ENCODE data around the gene TNFRSF19.

The TNFRSF19 gene

GRCh38 chr13:23570921-23571315 is 706 bp downstream of the TNFRSF19 start:
- H3K27me3 ChIP-seq (ENCODE audit: insufficient read depth, low read depth), result no peaks in the 10 kb centered on the region
- no peak for TF ChIP-seq CTCF (conservative IDR thresholded peaks at IDR 0.05; ENCODE audit: low read depth, low read length)
- H3K9ac ChIP-seq, result no peak overlapping the region
- no peaks in the 10 kb centered on the region for H3K79me2 ChIP-seq (ENCODE audit: insufficient read depth, low read depth)
- H3K27ac ChIP-seq, result no peak overlapping the region
- no peak overlapping the region for H3K4me3 ChIP-seq (IDR thresholded peaks at IDR 0.05; ENCODE audit: insufficient read depth, low read depth, low read length)
- no peak overlapping the region for H2AFZ ChIP-seq (ENCODE audit: low read depth)
- H4K20me1 ChIP-seq (ENCODE audit: insufficient read depth), result no peaks in the 10 kb centered on the region
- H3K4me2 ChIP-seq, result no peak overlapping the region
- no peaks in the 10 kb centered on the region for H3K4me1 ChIP-seq (ENCODE audit: low read depth, poor library complexity, severe bottlenecking)
- H3K36me3 ChIP-seq (ENCODE audit: insufficient read depth), result no peaks in the 10 kb centered on the region

- TF ChIP-seq CTCF (conservative IDR thresholded peaks at IDR 0.05; ENCODE audit: low read depth, low read length), result no peak
- no peaks in the 10 kb centered on the region for H4K20me1 ChIP-seq (ENCODE audit: insufficient read depth)
- H3K9ac ChIP-seq, result no peak overlapping the region
- H3K36me3 ChIP-seq (ENCODE audit: insufficient read depth), result no peaks in the 10 kb centered on the region
- H3K27ac ChIP-seq, result no peak overlapping the region
- no peaks in the 10 kb centered on the region for H3K79me2 ChIP-seq (ENCODE audit: insufficient read depth, low read depth)
- no peak overlapping the region for H2AFZ ChIP-seq (ENCODE audit: low read depth)
- no peak overlapping the region for H3K4me3 ChIP-seq (IDR thresholded peaks at IDR 0.05; ENCODE audit: insufficient read depth, low read depth, low read length)
- H3K4me1 ChIP-seq (ENCODE audit: low read depth, poor library complexity, severe bottlenecking), result no peaks in the 10 kb centered on the region
- no peak overlapping the region for H3K4me2 ChIP-seq
- H3K27me3 ChIP-seq (ENCODE audit: insufficient read depth, low read depth), result no peaks in the 10 kb centered on the region
These were observed 1.2 kb downstream of the TNFRSF19 start for GRCh38 chr13:23571431-23571830.

- no peak overlapping the region for H3K9ac ChIP-seq
- no peak overlapping the region for H2AFZ ChIP-seq (ENCODE audit: low read depth)
- no peaks in the 10 kb centered on the region for H3K79me2 ChIP-seq (ENCODE audit: insufficient read depth, low read depth)
- H3K4me1 ChIP-seq (ENCODE audit: low read depth, poor library complexity, severe bottlenecking), result no peaks in the 10 kb centered on the region
- no peak overlapping the region for H3K4me3 ChIP-seq (IDR thresholded peaks at IDR 0.05; ENCODE audit: insufficient read depth, low read depth, low read length)
- no peak overlapping the region for H3K4me2 ChIP-seq
- no peaks in the 10 kb centered on the region for H3K36me3 ChIP-seq (ENCODE audit: insufficient read depth)
- no peaks in the 10 kb centered on the region for H3K27me3 ChIP-seq (ENCODE audit: insufficient read depth, low read depth)
- no peak for TF ChIP-seq CTCF (conservative IDR thresholded peaks at IDR 0.05; ENCODE audit: low read depth, low read length)
- no peak overlapping the region for H3K27ac ChIP-seq
- H4K20me1 ChIP-seq (ENCODE audit: insufficient read depth), result no peaks in the 10 kb centered on the region
These were observed 2.6 kb downstream of the TNFRSF19 start for GRCh38 chr13:23572836-23573235.

GRCh38 chr13:23574421-23575145 is 4.4 kb downstream of the TNFRSF19 start:
- Histone ChIP-seq H3K36me3 (ENCODE audit: insufficient read depth) (no peaks in the 10 kb centered on the region), H3K4me3 (IDR thresholded peaks at IDR 0.05; ENCODE audit: insufficient read depth, low read depth, low read length) (no peak overlapping the region), H3K27me3 (ENCODE audit: insufficient read depth, low read depth) (no peaks in the 10 kb centered on the region), H3K4me2 (no peak overlapping the region), H2AFZ (ENCODE audit: low read depth) (no peak overlapping the region), H3K79me2 (ENCODE audit: insufficient read depth, low read depth) (no peaks in the 10 kb centered on the region), H4K20me1 (ENCODE audit: insufficient read depth) (no peaks in the 10 kb centered on the region), H3K9ac (no peak overlapping the region), H3K27ac (no peak overlapping the region), H3K4me1 (ENCODE audit: low read depth, poor library complexity, severe bottlenecking) (no peaks in the 10 kb centered on the region)
- no peak for TF ChIP-seq CTCF (conservative IDR thresholded peaks at IDR 0.05; ENCODE audit: low read depth, low read length)
